ENCODE measurements around the gene SPG11.

The SPG11 gene

DNA sequence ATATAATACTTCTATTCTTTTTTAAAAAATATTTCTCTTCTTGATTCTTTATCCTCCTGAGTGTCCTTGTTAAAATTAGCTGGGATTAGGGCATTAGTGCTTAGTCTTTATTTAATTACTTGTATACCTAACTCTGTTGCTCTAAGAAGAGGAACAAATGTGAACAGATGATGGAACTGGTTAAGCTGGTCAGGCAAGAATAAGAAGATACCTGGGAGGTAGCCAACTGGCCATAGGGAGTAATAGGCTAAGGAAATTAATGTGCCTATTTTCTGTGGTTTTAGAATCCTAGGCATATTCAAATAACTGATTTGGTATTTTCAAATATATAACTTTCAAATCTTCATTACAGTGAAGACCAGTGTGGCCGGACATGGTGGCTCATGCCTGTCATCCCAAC, 72.1 kb downstream of the SPG11 start:
- WGBS, 2 experiments: 92 to 93% methylated on average over 1 of the region's 1 CpG
- H3K27me3 ChIP-seq (ENCODE audit: control insufficient read depth, insufficient read depth, low read length, poor library complexity, severe bottlenecking): no peaks in the 10 kb centered on the region
- H3K36me3 ChIP-seq (ENCODE audit: control insufficient read depth, insufficient read depth, low read length): peaks cover 40% of the 10 kb centered on the region
- H3K4me3 ChIP-seq (ENCODE audit: insufficient read depth, low read depth, low read length): no peak overlapping the region
- H3K27ac ChIP-seq (ENCODE audit: insufficient read depth, low read depth, low read length, poor library complexity, severe bottlenecking): no peak overlapping the region
- no peaks in the 10 kb centered on the region for H3K9me3 ChIP-seq (ENCODE audit: control insufficient read depth, low read length)
- no peaks in the 10 kb centered on the region for H3K4me1 ChIP-seq (ENCODE audit: control insufficient read depth, insufficient read depth, low read length)

DNA sequence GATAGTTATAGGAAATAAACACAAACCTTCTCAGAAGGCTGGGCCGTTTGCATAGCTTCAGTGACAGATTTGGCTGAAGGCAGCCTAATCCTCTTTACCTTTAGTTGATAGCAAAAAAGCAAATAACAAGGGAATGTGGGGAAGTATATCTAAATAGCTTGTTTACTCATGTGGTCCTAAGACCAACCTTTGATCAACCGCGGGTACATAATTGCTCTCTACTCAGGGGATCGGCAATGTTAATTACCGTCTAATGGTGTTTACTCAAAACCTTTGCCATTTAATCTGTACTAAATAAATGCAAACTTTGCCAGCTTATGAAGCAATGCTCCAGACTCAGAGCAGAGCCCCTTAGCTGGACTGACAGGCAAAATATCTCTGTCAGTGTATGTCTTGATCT, 74.9 kb downstream of the SPG11 start:
- no peak overlapping the region for H3K4me3 ChIP-seq (ENCODE audit: insufficient read depth, low read depth, low read length)
- H3K27ac ChIP-seq (ENCODE audit: insufficient read depth, low read depth, low read length, poor library complexity, severe bottlenecking): no peak overlapping the region
- no peaks in the 10 kb centered on the region for H3K27me3 ChIP-seq (ENCODE audit: control insufficient read depth, insufficient read depth, low read length, poor library complexity, severe bottlenecking)
- no peaks in the 10 kb centered on the region for H3K4me1 ChIP-seq (ENCODE audit: control insufficient read depth, insufficient read depth, low read length)
- 94 to 97% methylated on average over 5 of the region's 5 CpGs for WGBS, 2 experiments
- H3K9me3 ChIP-seq (ENCODE audit: control insufficient read depth, low read length): no peaks in the 10 kb centered on the region
- peaks cover 44% of the 10 kb centered on the region for H3K36me3 ChIP-seq (ENCODE audit: control insufficient read depth, insufficient read depth, low read length)

DNA sequence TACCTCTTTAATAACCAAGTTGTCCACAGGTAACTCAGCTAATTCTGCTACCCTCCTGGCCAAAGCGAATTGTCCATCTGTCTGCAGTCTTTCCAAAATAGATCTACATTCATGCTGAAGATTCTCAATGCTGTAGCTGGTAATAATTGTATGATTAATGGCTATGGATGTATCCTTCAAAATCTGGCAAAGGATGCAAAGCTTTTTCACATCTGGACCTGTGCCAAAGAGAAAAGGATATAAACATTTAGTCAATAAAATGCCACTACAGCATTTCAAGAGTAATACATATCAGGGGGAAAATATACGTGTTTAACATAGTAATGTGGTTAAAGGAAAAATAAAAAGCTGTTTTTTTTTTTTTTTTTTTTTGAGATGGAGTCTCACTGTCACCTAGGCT, 77.8 kb downstream of the SPG11 start:
- Histone ChIP-seq H3K27me3 (ENCODE audit: control insufficient read depth, insufficient read depth, low read length, poor library complexity, severe bottlenecking) (no peaks in the 10 kb centered on the region), H3K9me3 (ENCODE audit: control insufficient read depth, low read length) (no peaks in the 10 kb centered on the region), H3K4me3 (ENCODE audit: insufficient read depth, low read depth, low read length) (no peak overlapping the region), H3K4me1 (ENCODE audit: control insufficient read depth, insufficient read depth, low read length) (no peaks in the 10 kb centered on the region), H3K27ac (ENCODE audit: insufficient read depth, low read depth, low read length, poor library complexity, severe bottlenecking) (no peak overlapping the region), H3K36me3 (ENCODE audit: control insufficient read depth, insufficient read depth, low read length) (peaks cover 42% of the 10 kb centered on the region)
- WGBS, 2 experiments: 98 to 100% methylated on average over 2 of the region's 2 CpGs

DNA sequence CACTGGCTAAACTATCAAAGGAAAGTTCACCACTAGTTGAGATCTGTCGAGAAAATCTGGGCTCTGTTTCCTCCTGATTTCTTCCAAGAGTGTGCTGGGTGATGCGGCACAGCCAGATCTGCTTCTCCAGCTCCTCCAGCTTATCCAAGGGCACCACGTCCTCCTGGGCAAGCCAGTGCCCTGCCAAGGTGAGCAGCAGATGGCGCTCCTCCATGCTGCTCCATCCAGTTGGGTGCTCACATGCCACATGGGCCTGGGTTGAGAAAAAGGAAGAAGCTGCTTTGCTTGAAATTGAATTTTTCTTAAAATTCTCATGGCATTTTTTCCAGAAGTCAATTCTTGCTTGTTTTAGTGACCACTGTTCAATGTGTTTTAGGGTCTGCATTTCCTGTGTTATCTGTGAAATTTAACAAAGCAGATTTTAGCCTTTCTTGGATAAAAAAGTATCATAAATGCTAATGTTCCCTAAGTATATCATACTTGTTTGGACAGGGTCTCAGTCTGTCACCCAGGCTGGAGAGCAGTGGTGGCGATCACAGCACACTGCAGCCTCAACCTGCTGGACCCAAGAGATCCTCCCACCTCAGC, 79.2 kb downstream of the SPG11 start:
- Histone ChIP-seq H3K27ac (ENCODE audit: insufficient read depth, low read depth, low read length, poor library complexity, severe bottlenecking) (no peak overlapping the region), H3K9me3 (ENCODE audit: control insufficient read depth, low read length) (no peaks in the 10 kb centered on the region), H3K36me3 (ENCODE audit: control insufficient read depth, insufficient read depth, low read length) (peaks cover 31% of the 10 kb centered on the region), H3K4me1 (ENCODE audit: control insufficient read depth, insufficient read depth, low read length) (no peaks in the 10 kb centered on the region), H3K4me3 (ENCODE audit: insufficient read depth, low read depth, low read length) (no peak overlapping the region), H3K27me3 (ENCODE audit: control insufficient read depth, insufficient read depth, low read length, poor library complexity, severe bottlenecking) (no peaks in the 10 kb centered on the region)
- WGBS, 2 experiments: 84 to 90% methylated on average over 5 of the region's 5 CpGs

DNA sequence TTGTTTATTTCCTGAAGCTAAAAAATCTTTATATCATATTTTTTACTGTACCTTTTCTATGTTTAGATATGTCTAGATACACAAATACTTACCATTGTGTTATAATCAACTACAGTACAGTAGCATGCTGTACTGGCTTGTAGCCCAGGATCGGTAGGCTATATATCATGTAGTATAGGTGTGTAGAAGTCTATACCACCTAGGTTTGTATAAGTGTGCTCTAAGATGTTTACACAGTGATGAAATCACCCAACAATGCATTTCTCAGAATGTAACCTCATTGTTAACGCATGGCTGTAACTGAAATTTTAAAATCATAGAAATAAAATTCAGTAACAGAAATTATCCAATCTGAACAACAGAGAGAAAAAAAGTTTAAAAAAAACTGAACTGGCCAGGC, 83.4 kb downstream of the SPG11 start:
- Histone ChIP-seq H3K4me1 (ENCODE audit: control insufficient read depth, insufficient read depth, low read length) (no peaks in the 10 kb centered on the region), H3K27ac (ENCODE audit: insufficient read depth, low read depth, low read length, poor library complexity, severe bottlenecking) (no peak overlapping the region), H3K4me3 (ENCODE audit: insufficient read depth, low read depth, low read length) (no peak overlapping the region), H3K36me3 (ENCODE audit: control insufficient read depth, insufficient read depth, low read length) (peaks cover 14% of the 10 kb centered on the region), H3K27me3 (ENCODE audit: control insufficient read depth, insufficient read depth, low read length, poor library complexity, severe bottlenecking) (no peaks in the 10 kb centered on the region), H3K9me3 (ENCODE audit: control insufficient read depth, low read length) (no peaks in the 10 kb centered on the region)
- WGBS, 2 experiments: 100% methylated on average over 2 of the region's 2 CpGs; no CpG with 5 or more reads in 1 of the 2 experiments

DNA sequence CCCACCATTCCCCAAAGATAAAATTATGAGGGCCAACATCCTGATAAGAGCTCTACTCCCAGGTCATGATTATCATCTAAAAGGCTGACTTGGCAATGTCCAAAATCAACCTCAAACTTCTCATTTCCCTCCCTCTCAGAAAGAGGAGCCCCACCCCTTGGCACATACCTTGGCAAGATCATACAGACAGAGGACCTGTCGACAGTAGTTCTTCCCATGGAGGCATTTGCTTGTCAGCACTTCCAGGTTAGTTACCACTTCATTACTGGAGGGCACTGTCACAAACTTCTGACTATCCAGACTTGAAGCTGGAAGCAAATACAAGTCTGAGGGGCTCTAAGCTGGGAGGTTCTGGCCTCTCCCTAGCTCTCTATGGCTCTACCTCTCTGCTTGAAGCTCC, 88.7 kb downstream of the SPG11 start:
- H3K36me3 ChIP-seq (ENCODE audit: control insufficient read depth, insufficient read depth, low read length): peaks cover 10% of the 10 kb centered on the region
- 94 to 97% methylated on average over 1 of the region's 1 CpG for WGBS, 2 experiments
- H3K4me3 ChIP-seq (ENCODE audit: insufficient read depth, low read depth, low read length): no peak overlapping the region
- no peak overlapping the region for H3K27ac ChIP-seq (ENCODE audit: insufficient read depth, low read depth, low read length, poor library complexity, severe bottlenecking)
- H3K4me1 ChIP-seq (ENCODE audit: control insufficient read depth, insufficient read depth, low read length): no peaks in the 10 kb centered on the region
- H3K9me3 ChIP-seq (ENCODE audit: control insufficient read depth, low read length): no peaks in the 10 kb centered on the region
- no peaks in the 10 kb centered on the region for H3K27me3 ChIP-seq (ENCODE audit: control insufficient read depth, insufficient read depth, low read length, poor library complexity, severe bottlenecking)

DNA sequence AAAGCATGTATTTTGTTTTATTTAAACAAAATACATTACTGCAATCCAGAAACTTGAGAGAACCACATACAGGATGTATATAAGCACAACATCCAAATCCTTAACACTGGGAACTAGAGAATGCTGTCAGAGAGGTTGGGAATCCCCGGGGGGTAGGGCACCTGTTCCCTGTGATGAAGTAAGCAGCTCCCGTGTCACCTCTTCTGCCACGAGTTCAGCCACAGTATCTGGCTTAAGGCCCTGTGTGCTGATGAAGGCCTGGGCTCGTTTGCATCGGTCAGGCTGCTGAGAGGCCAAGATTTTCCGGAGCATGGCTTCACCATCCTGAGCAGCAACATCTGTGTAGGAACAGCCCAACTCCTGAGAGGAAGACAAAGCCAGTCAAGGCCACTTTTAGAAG, 90.1 kb downstream of the SPG11 start:
- Histone ChIP-seq H3K4me3 (ENCODE audit: insufficient read depth, low read depth, low read length) (no peak overlapping the region), H3K4me1 (ENCODE audit: control insufficient read depth, insufficient read depth, low read length) (no peaks in the 10 kb centered on the region), H3K9me3 (ENCODE audit: control insufficient read depth, low read length) (no peaks in the 10 kb centered on the region), H3K27me3 (ENCODE audit: control insufficient read depth, insufficient read depth, low read length, poor library complexity, severe bottlenecking) (no peaks in the 10 kb centered on the region), H3K36me3 (ENCODE audit: control insufficient read depth, insufficient read depth, low read length) (peaks cover 10% of the 10 kb centered on the region), H3K27ac (ENCODE audit: insufficient read depth, low read depth, low read length, poor library complexity, severe bottlenecking) (no peak overlapping the region)
- WGBS, 2 experiments: 94 to 95% methylated on average over 6 of the region's 6 CpGs

DNA sequence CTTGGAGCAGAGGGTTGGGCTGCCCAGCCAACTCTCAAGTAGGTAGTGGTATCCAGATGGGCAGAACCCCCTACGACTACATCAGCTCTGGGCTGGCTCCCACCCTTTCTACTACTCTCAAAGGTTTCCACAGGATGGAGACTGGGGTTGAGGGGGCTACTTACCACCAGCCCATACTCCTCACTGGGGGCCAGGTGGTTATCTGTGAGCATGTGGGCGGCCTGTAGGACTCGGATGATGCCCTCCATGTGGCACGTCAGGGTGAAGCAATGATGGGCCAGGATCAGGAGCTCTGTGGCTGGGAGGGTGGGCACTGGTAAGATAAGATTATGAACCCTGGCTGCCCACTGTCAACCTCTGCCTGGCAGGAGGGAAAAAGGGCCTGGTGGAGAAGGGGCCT, 93.1 kb downstream of the SPG11 start:
- no peak overlapping the region for H3K4me3 ChIP-seq (ENCODE audit: insufficient read depth, low read depth, low read length)
- no peaks in the 10 kb centered on the region for H3K27me3 ChIP-seq (ENCODE audit: control insufficient read depth, insufficient read depth, low read length, poor library complexity, severe bottlenecking)
- H3K36me3 ChIP-seq (ENCODE audit: control insufficient read depth, insufficient read depth, low read length): peaks cover 25% of the 10 kb centered on the region
- no peak overlapping the region for H3K27ac ChIP-seq (ENCODE audit: insufficient read depth, low read depth, low read length, poor library complexity, severe bottlenecking)
- no peaks in the 10 kb centered on the region for H3K9me3 ChIP-seq (ENCODE audit: control insufficient read depth, low read length)
- no peaks in the 10 kb centered on the region for H3K4me1 ChIP-seq (ENCODE audit: control insufficient read depth, insufficient read depth, low read length)
- 93 to 96% methylated on average over 4 of the region's 4 CpGs for WGBS, 2 experiments

DNA sequence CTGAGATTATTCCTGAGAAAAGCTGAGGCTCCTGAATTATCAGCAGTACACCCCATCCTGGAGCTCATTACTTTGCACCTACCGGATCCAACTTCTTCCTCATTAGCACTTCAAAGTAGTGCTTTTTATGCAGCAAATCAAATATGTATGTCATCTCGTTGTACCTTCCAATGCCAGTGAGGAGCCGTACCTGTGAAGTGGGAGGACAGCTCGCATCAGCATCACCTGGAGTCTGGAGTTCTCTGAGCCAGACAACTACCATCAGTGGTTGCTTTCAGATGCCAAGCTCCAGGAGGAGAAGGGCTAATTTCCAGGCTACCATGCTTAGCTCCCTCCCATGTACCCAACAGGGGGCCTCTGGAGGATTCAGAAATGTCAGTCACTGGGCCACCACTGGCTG, 94.1 kb downstream of the SPG11 start:
- Histone ChIP-seq H3K4me1 (ENCODE audit: control insufficient read depth, insufficient read depth, low read length) (no peaks in the 10 kb centered on the region), H3K9me3 (ENCODE audit: control insufficient read depth, low read length) (peaks cover 3% of the 10 kb centered on the region), H3K27me3 (ENCODE audit: control insufficient read depth, insufficient read depth, low read length, poor library complexity, severe bottlenecking) (no peaks in the 10 kb centered on the region), H3K27ac (ENCODE audit: insufficient read depth, low read depth, low read length, poor library complexity, severe bottlenecking) (no peak overlapping the region), H3K36me3 (ENCODE audit: control insufficient read depth, insufficient read depth, low read length) (peaks cover 35% of the 10 kb centered on the region), H3K4me3 (ENCODE audit: insufficient read depth, low read depth, low read length) (no peak overlapping the region)
- WGBS, 2 experiments: 92 to 95% methylated on average over 4 of the region's 4 CpGs

DNA sequence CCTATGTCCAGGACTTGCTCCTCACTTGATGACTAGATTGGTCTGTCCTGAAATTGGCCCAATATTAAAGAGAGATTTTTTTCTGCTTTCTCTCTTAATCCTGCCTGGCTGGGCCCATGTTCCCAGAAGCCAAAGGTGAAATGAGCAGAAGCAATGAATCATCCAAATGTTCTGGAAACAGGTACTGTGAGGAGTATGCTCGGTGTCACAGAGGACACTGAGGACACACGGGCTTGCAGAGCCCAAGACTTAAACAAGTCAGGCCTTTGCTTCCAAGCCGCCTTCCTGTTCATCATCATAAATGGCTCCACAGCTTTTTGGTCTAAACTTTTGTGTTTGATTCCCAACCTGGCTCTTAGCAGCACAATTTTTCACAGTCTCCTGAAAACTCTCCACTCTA, 95.1 kb downstream of the SPG11 start:
- no peak overlapping the region for H3K4me3 ChIP-seq (ENCODE audit: insufficient read depth, low read depth, low read length)
- peaks cover 3% of the 10 kb centered on the region for H3K9me3 ChIP-seq (ENCODE audit: control insufficient read depth, low read length)
- no peak overlapping the region for H3K27ac ChIP-seq (ENCODE audit: insufficient read depth, low read depth, low read length, poor library complexity, severe bottlenecking)
- peaks cover 41% of the 10 kb centered on the region for H3K36me3 ChIP-seq (ENCODE audit: control insufficient read depth, insufficient read depth, low read length)
- WGBS, 2 experiments: 92 to 97% methylated on average over 3 of the region's 3 CpGs
- no peaks in the 10 kb centered on the region for H3K4me1 ChIP-seq (ENCODE audit: control insufficient read depth, insufficient read depth, low read length)
- no peaks in the 10 kb centered on the region for H3K27me3 ChIP-seq (ENCODE audit: control insufficient read depth, insufficient read depth, low read length, poor library complexity, severe bottlenecking)

DNA sequence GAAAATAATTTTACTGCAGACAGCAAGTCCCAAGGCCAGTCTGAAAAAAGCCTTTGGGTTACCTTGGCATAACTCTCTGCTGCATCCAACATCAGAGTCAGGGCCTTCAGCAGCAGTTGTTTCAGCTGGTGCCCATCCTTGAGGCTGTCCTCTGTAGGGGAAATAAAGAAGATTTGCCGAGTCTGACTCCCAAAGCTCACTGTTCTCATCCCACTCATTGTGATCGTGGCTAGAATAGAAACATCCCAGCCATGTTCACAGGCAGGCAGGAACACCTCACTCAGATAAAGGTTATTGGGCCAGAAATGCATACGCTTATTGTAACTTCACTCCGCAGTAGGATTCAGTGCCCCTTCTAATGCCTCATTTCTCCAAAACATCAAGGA, 97.3 kb downstream of the SPG11 start:
- peaks cover 48% of the 10 kb centered on the region for H3K36me3 ChIP-seq (ENCODE audit: control insufficient read depth, insufficient read depth, low read length)
- no peaks in the 10 kb centered on the region for H3K27me3 ChIP-seq (ENCODE audit: control insufficient read depth, insufficient read depth, low read length, poor library complexity, severe bottlenecking)
- no peak overlapping the region for H3K27ac ChIP-seq (ENCODE audit: insufficient read depth, low read depth, low read length, poor library complexity, severe bottlenecking)
- H3K9me3 ChIP-seq (ENCODE audit: control insufficient read depth, low read length): peaks cover 3% of the 10 kb centered on the region
- no peak overlapping the region for H3K4me3 ChIP-seq (ENCODE audit: insufficient read depth, low read depth, low read length)
- WGBS, 2 experiments: 97 to 99% methylated on average over 4 of the region's 4 CpGs
- H3K4me1 ChIP-seq (ENCODE audit: control insufficient read depth, insufficient read depth, low read length): no peaks in the 10 kb centered on the region
